AG09309 (cell line): ENCODE results near the gene TADA2B.

Experiments
- DNase-seq: peaks from one replicate; pipeline ENCODE4 v3.0.0-alpha.2; 2010; ENCODE audit warnings: low read depth
- H3K4me3 ChIP-seq: 2 replicates; pipeline ENCODE4 v1.5.1; 2011; ENCODE audit warnings: mild to moderate bottlenecking, low read depth, low read length, moderate library complexity; ENCODE audit not compliant: control insufficient read depth
- TF ChIP-seq, protein P1 (sequence below): IDR thresholded peaks from 2 replicates; pipeline ENCODE4 v1.5.1; 2011; ENCODE audit warnings: mild to moderate bottlenecking, low read depth, low read length, inconsistent platforms; ENCODE audit not compliant: insufficient read depth, control insufficient read depth; ENCODE audit errors: missing control alignments

The TADA2B gene

DNA sequence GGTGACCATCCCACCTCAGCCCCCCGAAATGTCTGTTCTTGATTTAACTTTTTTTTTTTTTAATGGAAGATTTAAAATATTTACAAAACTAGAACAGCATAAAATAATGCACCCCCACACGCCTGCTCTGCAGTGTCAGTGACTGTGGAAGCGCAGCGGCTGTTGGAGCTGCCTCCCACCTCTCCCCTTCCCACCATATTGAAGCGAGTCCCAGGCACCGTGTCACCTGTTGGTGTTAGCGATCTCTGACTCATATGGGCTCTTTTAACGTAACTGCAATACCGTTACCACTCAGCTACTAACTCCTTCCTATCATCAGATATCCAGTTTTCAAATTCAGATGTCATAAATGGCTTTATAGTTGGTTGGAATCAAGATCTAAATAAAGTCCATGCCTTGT lies 17.1 kb upstream of the TADA2B start:
- DNase-seq = no peak
- TF ChIP-seq, protein P1, sequence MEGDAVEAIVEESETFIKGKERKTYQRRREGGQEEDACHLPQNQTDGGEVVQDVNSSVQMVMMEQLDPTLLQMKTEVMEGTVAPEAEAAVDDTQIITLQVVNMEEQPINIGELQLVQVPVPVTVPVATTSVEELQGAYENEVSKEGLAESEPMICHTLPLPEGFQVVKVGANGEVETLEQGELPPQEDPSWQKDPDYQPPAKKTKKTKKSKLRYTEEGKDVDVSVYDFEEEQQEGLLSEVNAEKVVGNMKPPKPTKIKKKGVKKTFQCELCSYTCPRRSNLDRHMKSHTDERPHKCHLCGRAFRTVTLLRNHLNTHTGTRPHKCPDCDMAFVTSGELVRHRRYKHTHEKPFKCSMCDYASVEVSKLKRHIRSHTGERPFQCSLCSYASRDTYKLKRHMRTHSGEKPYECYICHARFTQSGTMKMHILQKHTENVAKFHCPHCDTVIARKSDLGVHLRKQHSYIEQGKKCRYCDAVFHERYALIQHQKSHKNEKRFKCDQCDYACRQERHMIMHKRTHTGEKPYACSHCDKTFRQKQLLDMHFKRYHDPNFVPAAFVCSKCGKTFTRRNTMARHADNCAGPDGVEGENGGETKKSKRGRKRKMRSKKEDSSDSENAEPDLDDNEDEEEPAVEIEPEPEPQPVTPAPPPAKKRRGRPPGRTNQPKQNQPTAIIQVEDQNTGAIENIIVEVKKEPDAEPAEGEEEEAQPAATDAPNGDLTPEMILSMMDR = no peak
- no peak overlapping the region for H3K4me3 ChIP-seq

DNA sequence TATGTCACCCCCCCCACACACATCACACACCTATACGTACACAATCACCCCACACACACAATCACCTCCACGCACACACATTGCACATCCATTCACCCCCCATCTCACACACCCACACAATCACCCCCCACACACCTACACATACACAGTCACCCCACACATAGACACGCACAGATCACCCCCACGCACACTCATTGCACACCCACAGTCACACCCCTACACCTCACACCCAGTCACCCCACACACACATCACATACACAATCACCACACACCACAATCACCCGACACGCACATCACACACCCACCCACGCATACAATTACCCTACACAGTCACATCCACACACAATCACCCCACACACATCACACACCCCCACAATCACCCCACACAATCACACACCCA lies 15.9 kb upstream of the TADA2B start:
- H3K4me3 ChIP-seq = no peak overlapping the region
- no peak for DNase-seq
- TF ChIP-seq, protein P1 = no peak

DNA sequence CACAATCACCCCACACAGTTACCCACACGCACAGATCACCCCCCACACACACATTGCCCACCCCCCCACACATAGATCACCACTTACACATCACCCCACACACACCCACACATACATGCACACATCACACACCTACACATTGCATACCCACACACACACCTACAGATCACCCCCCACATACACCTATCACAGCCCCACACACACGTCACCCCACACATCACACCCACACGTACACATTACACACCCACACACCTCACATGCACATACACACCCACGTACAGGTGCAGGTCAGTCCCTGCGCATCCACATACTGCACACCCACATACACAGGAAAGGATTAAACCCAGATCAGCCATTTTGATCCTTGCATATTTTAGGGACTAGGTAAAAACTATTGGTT lies 15.3 kb upstream of the TADA2B start:
- TF ChIP-seq, protein P1 = no peak
- H3K4me3 ChIP-seq = no peak overlapping the region
- DNase-seq = no peak

DNA sequence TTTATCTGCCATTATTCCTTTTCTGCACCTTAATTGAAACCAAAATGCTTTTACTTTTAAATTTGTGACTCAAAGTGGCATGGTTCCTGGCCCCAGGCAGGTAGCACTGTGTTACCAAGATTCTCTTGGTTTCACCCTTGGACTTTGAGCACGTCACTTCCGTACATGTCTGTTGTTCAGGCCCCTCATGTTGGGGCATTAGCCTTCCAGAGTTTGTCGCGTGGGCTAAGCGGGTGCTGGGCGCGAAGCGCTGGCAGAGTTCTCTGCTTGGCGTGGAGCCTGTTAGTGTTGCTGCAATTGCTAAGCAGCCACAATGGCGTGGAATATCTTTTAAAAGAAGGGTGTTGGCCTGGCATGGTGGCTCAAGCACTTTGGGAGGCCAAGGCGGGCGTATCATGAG lies 14.0 kb upstream of the TADA2B start:
- no peak for DNase-seq
- H3K4me3 ChIP-seq = no peak overlapping the region
- TF ChIP-seq, protein P1 = no peak

DNA sequence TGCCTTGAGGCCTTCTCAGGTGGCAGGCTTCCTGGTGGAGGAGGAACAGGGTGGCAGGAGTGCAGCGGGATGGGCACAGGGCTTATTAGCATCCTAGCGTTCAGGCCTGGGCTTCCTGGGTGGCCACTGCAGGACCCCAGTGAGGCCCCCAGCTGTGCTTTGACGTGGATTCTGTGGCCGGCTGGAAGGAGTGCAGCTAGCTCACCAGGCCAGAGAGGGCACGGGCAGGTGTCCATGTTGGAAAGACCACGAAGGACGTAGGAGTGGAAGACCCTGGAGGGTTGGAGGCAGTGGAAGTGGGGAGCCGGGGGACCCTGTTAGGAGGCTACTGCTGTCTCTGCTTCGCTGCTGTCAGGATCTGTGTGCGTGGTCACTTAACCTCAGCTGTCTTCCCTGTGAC lies 13.3 kb upstream of the TADA2B start:
- no peak overlapping the region for H3K4me3 ChIP-seq
- DNase-seq = no peak
- TF ChIP-seq, protein P1 = no peak

DNA sequence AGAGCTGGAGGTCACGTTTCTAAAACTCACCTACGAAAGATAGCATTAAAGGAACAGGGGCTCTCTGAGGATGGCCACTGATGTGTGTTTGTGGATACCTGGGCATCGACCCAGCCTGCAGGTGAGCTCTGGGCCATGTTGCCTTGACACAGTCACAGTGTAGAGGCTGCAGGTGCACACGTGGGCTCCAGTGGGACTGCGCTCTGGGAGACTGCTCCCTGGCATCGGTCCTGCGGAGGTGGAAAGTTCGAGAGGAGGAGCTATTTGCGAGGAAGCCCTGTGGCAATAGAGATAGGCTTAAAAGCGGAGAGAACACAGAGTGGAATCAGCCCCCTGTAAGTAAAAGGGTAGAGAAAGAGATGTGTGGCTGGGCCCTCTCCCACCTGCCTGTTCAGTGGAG lies 12.3 kb upstream of the TADA2B start:
- no peak for DNase-seq
- TF ChIP-seq, protein P1 = no peak
- no peak overlapping the region for H3K4me3 ChIP-seq

DNA sequence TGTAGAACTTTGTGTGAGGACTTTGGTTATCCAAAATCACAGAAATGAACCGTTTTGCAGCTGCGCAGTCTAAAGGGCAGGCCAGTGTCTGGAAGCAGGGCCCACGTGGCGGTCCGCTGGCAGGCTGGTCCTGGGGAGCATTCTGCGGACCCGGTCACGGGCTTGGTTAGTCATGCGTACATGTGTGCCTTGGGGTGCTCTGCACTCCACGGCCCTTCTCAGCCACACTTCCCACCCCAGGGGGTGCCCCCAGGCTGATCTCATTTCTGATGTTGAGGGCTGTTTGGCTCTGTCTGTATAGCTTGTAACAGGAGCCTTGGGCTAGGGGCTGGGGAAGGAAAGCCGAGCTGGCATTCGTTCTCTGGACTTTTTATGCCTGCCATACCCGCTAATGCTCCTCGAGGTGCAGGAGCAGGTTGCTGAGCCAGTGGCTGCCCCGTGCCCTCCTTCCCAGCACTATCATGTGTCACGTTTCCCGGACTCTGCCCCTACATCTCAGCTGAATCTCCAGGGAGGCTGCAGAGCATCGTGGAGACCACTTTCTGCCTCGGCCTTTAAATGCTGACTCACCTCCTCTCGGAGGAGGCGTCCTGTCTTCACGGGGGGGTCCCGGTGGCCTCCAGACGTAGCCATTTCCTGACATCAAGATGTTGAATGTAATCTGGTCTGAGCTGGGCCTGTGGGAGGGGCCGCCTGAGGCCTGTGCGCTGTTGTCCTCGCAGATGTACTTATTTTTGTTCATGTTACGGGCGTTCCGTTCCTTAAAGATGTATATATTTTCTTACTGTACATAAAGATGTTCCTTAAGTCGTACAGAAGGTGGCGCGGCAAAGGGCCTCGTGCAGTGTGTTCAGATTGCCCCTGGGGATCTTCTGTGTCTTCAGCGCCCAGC lies 11.4 kb upstream of the TADA2B start:
- DNase-seq = no peak
- H3K4me3 ChIP-seq = no peak overlapping the region
- TF ChIP-seq, protein P1 = no peak
